Astrocyte (in vitro differentiated cells and primary cell): ENCODE data around the gene URM1. TPM values are rescaled to one million over a fixed set of nuclear protein-coding genes. Genes with fewer than 3 reads are reported as not detected.
A peak's percentile ranks its signal among the peaks of the same experiment; 100 is the strongest.

Experiments used
- DNase-seq: peaks from one replicate; pipeline ENCODE4 v3.0.0-alpha.2; 2010; ENCODE audit warnings: low read depth
- FAIRE-seq: peaks from 2 replicates; lab custom pipeline; 2011; peaks lifted over from hg19 to GRCh38; lab: Jason Lieb, UNC
- H2AFZ ChIP-seq: 2 replicates; pipeline ENCODE4 v1.6.0; 2012; ENCODE audit warnings: low read depth, low read length, inconsistent platforms
- H3K27ac ChIP-seq: 2 replicates; pipeline ENCODE4 v1.5.1; 2011; ENCODE audit warnings: low read depth, low read length, inconsistent platforms
- H3K27me3 ChIP-seq: 2 replicates; pipeline ENCODE4 v1.6.0; 2011; ENCODE audit warnings: low read length, inconsistent platforms; ENCODE audit not compliant: insufficient read depth
- H3K36me3 ChIP-seq: 2 replicates; pipeline ENCODE4 v1.5.1; 2011; ENCODE audit warnings: low read length, inconsistent platforms; ENCODE audit not compliant: insufficient read depth
- H3K4me1 ChIP-seq: 2 replicates; pipeline ENCODE4 v1.5.1; 2011; ENCODE audit warnings: low read length, inconsistent platforms; ENCODE audit not compliant: insufficient read depth
- H3K4me2 ChIP-seq: 2 replicates; pipeline ENCODE4 v1.6.0; 2012; ENCODE audit warnings: low read length, inconsistent platforms
- H3K4me3 ChIP-seq: 2 replicates; pipeline ENCODE4 v1.5.1; 2011; ENCODE audit warnings: low read depth, mild to moderate bottlenecking, low read length, inconsistent platforms; ENCODE audit not compliant: insufficient read depth
- H3K79me2 ChIP-seq: 2 replicates; pipeline ENCODE4 v1.6.0; 2012; ENCODE audit warnings: mild to moderate bottlenecking, low read length, inconsistent platforms; ENCODE audit not compliant: insufficient read depth
- H3K9ac ChIP-seq: 2 replicates; pipeline ENCODE4 v1.6.0; 2012; ENCODE audit warnings: mild to moderate bottlenecking, low read length, inconsistent platforms
- H3K9me3 ChIP-seq: 2 replicates; pipeline ENCODE4 v1.5.1; 2012; ENCODE audit warnings: low read depth, mild to moderate bottlenecking, low read length, inconsistent platforms; ENCODE audit not compliant: insufficient read depth
- H4K20me1 ChIP-seq: 2 replicates; pipeline ENCODE4 v1.6.0; 2012; ENCODE audit warnings: low read length, inconsistent platforms; ENCODE audit not compliant: insufficient read depth
- H3K27ac Mint-ChIP-seq: one replicate; pipeline ENCODE4 v1.8.0; 2021; ENCODE audit warnings: mild to moderate bottlenecking, mixed read lengths; ENCODE audit not compliant: unreplicated experiment
- H3K27me3 Mint-ChIP-seq: one replicate; pipeline ENCODE4 v1.8.0; 2021; ENCODE audit warnings: low read depth, mixed read lengths; ENCODE audit not compliant: unreplicated experiment
- H3K36me3 Mint-ChIP-seq: one replicate; pipeline ENCODE4 v1.8.0; 2021; ENCODE audit warnings: low read depth, mixed read lengths; ENCODE audit not compliant: unreplicated experiment
- H3K4me1 Mint-ChIP-seq: one replicate; pipeline ENCODE4 v1.8.0; 2021; ENCODE audit warnings: low read depth, mixed read lengths; ENCODE audit not compliant: unreplicated experiment
- H3K4me3 Mint-ChIP-seq: one replicate; pipeline ENCODE4 v1.8.0; 2021; ENCODE audit warnings: mild to moderate bottlenecking, moderate library complexity, mixed read lengths; ENCODE audit not compliant: unreplicated experiment
- H3K9me3 Mint-ChIP-seq: one replicate; pipeline ENCODE4 v1.8.0; 2021; ENCODE audit warnings: mild to moderate bottlenecking, mixed read lengths; ENCODE audit not compliant: unreplicated experiment
- CTCF ChIP-seq: IDR thresholded peaks from 2 replicates; pipeline ENCODE4 v1.5.1; 2011; ENCODE audit warnings: low read depth, mild to moderate bottlenecking, inconsistent platforms, low read length, moderate library complexity; ENCODE audit not compliant: insufficient read depth
- EZH2 ChIP-seq: IDR thresholded peaks from 2 replicates; pipeline ENCODE4 v1.6.1; 2012; ENCODE audit warnings: mild to moderate bottlenecking, low read length, inconsistent platforms; ENCODE audit not compliant: insufficient read depth
- total RNA-seq: library from RNA; stranded (reverse); gene quantifications from 2 replicates; pipeline ENCODE4 v1.2.1, GENCODE V29; 2021

Gene URM1
- total RNA-seq, 1 donor from 2014 or later, result 50.7 TPM

DNA sequence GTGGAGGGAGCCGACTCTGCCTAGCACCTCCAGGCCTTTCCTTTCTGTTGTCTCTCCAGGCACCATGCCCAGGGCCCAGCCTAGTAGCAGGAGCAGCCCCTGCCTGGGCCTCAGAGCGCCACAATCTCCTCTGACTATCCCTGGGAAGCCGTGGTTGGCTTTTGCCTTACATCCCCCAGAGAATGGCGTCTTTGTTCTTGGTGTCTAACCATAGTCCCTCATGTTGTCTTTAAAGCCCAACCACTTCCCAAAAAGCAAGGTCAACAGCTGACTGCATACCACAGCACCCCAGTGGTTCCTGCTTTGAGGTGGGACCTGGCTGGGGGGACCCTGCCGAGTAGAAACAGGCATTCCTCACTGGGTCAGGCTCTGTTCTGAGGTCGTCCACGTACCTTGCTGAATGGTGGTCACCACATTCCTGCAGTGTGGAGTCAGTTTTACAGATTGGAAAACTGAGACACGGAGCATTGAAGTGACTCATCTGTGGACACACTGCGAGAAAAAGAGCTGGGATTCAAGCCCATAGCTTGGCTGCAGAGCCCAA, 35.7 kb downstream of the URM1 start:
- H3K27ac ChIP-seq, result peak overlapping the region; percentile 54
- H3K4me1 ChIP-seq, result peaks cover 12% of the 10 kb centered on the region
- H3K4me3 ChIP-seq, result no peak overlapping the region
- no peaks in the 10 kb centered on the region for H4K20me1 ChIP-seq
- peaks cover 30% of the 10 kb centered on the region for H3K27me3 Mint-ChIP-seq
- H3K9ac ChIP-seq, result peak overlapping the region; percentile 47
- H3K27me3 ChIP-seq, result no peaks in the 10 kb centered on the region
- no peaks in the 10 kb centered on the region for H3K36me3 ChIP-seq
- TF ChIP-seq EZH2 (no peak), CTCF (no peak)
- peak overlapping the region; percentile 72 for H3K27ac Mint-ChIP-seq
- DNase-seq (peak; percentile 68), FAIRE-seq (no peak)
- H3K9me3 Mint-ChIP-seq, result no peaks in the 10 kb centered on the region
- peak overlapping the region; percentile 58 for H3K4me2 ChIP-seq
- no peaks in the 10 kb centered on the region for H3K79me2 ChIP-seq
- H3K4me1 Mint-ChIP-seq, result peaks cover 9% of the 10 kb centered on the region
- H3K36me3 Mint-ChIP-seq, result no peaks in the 10 kb centered on the region
- H2AFZ ChIP-seq, result peak overlapping the region; percentile 51
- H3K4me3 Mint-ChIP-seq, result no peak overlapping the region
- H3K9me3 ChIP-seq, result no peaks in the 10 kb centered on the region

- peaks cover 12% of the 10 kb centered on the region for H3K4me1 ChIP-seq
- no peak for FAIRE-seq
- H3K79me2 ChIP-seq, result no peaks in the 10 kb centered on the region
- no peaks in the 10 kb centered on the region for H3K27me3 ChIP-seq
- peaks cover 9% of the 10 kb centered on the region for H3K4me1 Mint-ChIP-seq
- no peaks in the 10 kb centered on the region for H3K9me3 Mint-ChIP-seq
- no peaks in the 10 kb centered on the region for H3K36me3 ChIP-seq
- H3K27ac Mint-ChIP-seq, result no peak overlapping the region
- peak overlapping the region; percentile 26 for H2AFZ ChIP-seq
- H3K9ac ChIP-seq, result no peak overlapping the region
- no peak overlapping the region for H3K4me2 ChIP-seq
- DNase-seq, result no peak
- H3K27ac ChIP-seq, result no peak overlapping the region
- H3K9me3 ChIP-seq, result no peaks in the 10 kb centered on the region
- H3K4me3 ChIP-seq, result no peak overlapping the region
- TF ChIP-seq EZH2 (no peak), CTCF (no peak)
- H4K20me1 ChIP-seq, result no peaks in the 10 kb centered on the region
- H3K4me3 Mint-ChIP-seq, result no peak overlapping the region
- peaks cover 32% of the 10 kb centered on the region for H3K27me3 Mint-ChIP-seq
- H3K36me3 Mint-ChIP-seq, result no peaks in the 10 kb centered on the region
These were observed 37.8 kb downstream of the URM1 start for GRCh38 chr9:128408963-128409431.

GRCh38 chr9:128409450-128409849, 38.3 kb downstream of the URM1 start:
- no peaks in the 10 kb centered on the region for H3K27me3 ChIP-seq
- no peak overlapping the region for H3K9ac ChIP-seq
- H3K27ac ChIP-seq, result no peak overlapping the region
- H3K4me1 Mint-ChIP-seq, result peaks cover 9% of the 10 kb centered on the region
- no peaks in the 10 kb centered on the region for H3K9me3 Mint-ChIP-seq
- H2AFZ ChIP-seq, result peak overlapping the region; percentile 26
- DNase-seq, result no peak
- no peak overlapping the region for H3K4me3 Mint-ChIP-seq
- no peak overlapping the region for H3K4me3 ChIP-seq
- peaks cover 34% of the 10 kb centered on the region for H3K27me3 Mint-ChIP-seq
- H3K9me3 ChIP-seq, result no peaks in the 10 kb centered on the region
- no peak overlapping the region for H3K27ac Mint-ChIP-seq
- TF ChIP-seq EZH2 (no peak), CTCF (no peak)
- H3K36me3 ChIP-seq, result no peaks in the 10 kb centered on the region
- FAIRE-seq, result no peak
- no peaks in the 10 kb centered on the region for H3K79me2 ChIP-seq
- H3K36me3 Mint-ChIP-seq, result no peaks in the 10 kb centered on the region
- H3K4me2 ChIP-seq, result no peak overlapping the region
- H4K20me1 ChIP-seq, result no peaks in the 10 kb centered on the region
- H3K4me1 ChIP-seq, result peaks cover 12% of the 10 kb centered on the region
